HEK293T (cell line): ENCODE results near the gene SIGLEC11.

Experiments
- CTCF ChIA-PET: fragments of 350-600 bp; formaldehyde crosslinking; extraction: SDS; loops from one replicate; lab custom pipeline; 2021; ENCODE audit warnings: antibody characterized with exemption, inconsistent platforms; lab: Yijun Ruan, JAX
- POLR2A ChIA-PET: fragments of 350-600 bp; formaldehyde crosslinking; extraction: SDS; loops from one replicate; lab custom pipeline; 2020; ENCODE audit warnings: antibody characterized with exemption, inconsistent platforms; lab: Yijun Ruan, JAX
- DNase-seq: peaks from one replicate; pipeline ENCODE4 v3.0.0; 2012; ENCODE audit warnings: mixed read lengths; ENCODE audit errors: extremely low spot score
- ARNT ChIP-seq: fragments of 450-650 bp; IDR thresholded peaks from 2 replicates; pipeline ENCODE4 v1.6.1; 2017; ENCODE audit warnings: mild to moderate bottlenecking
- CTBP1 ChIP-seq: fragments of 450-650 bp; IDR thresholded peaks from 2 replicates; pipeline ENCODE4 v1.6.1; 2016; ENCODE audit warnings: borderline replicate concordance
- ELF4 ChIP-seq: fragments of 450-650 bp; IDR thresholded peaks from 2 replicates; pipeline ENCODE4 v1.6.1; 2017; ENCODE audit warnings: antibody characterized with exemption
- FOXA1 ChIP-seq: fragments of 450-650 bp; IDR thresholded peaks from 2 replicates; pipeline ENCODE4 v1.6.1; 2016; ENCODE audit warnings: mild to moderate bottlenecking
- FOXM1 ChIP-seq: fragments of 450-650 bp; IDR thresholded peaks from 2 replicates; pipeline ENCODE4 v1.6.1; 2017; ENCODE audit warnings: mild to moderate bottlenecking, borderline replicate concordance
- HDGF ChIP-seq: fragments of 450-650 bp; IDR thresholded peaks from 2 replicates; pipeline ENCODE4 v1.6.1; 2017; ENCODE audit warnings: antibody characterized with exemption, borderline replicate concordance
- LEF1 ChIP-seq: fragments of 450-650 bp; IDR thresholded peaks from 2 replicates; pipeline ENCODE4 v1.6.1; 2017; ENCODE audit warnings: mild to moderate bottlenecking, borderline replicate concordance
- PKNOX1 ChIP-seq: fragments of 450-650 bp; IDR thresholded peaks from 2 replicates; pipeline ENCODE4 v1.6.1; 2016
- SP1 ChIP-seq: fragments of 450-650 bp; IDR thresholded peaks from 2 replicates; pipeline ENCODE4 v1.6.1; 2017
- SUZ12 ChIP-seq: fragments of 450-650 bp; IDR thresholded peaks from 2 replicates; pipeline ENCODE4 v1.6.1; 2016; ENCODE audit warnings: mild to moderate bottlenecking
- ZNF384 ChIP-seq: fragments of 450-650 bp; IDR thresholded peaks from 2 replicates; pipeline ENCODE4 v1.6.1; 2016

SIGLEC11 gene

GRCh38 chr19:49906879-49907564, 54.0 kb downstream of the SIGLEC11 start:
- DNase-seq: no peak
- TF ChIP-seq FOXA1 (no peak), FOXM1 (no peak), ELF4 (no peak), SP1 (no peak), PKNOX1 (no peak), LEF1 (no peak), ZNF384 (no peak), SUZ12 (no peak), ARNT (no peak), CTBP1 (no peak), HDGF (no peak)
- ChIA-PET CTCF (no interaction called here), POLR2A (no interaction called here)

GRCh38 chr19:49904136-49904535, 56.8 kb downstream of the SIGLEC11 start:
- CTCF ChIA-PET: no interaction called here
- POLR2A ChIA-PET: no interaction called here
- no peak for TF ChIP-seq LEF1
- no peak for DNase-seq
